Prostate gland (tissue), 2 donors: ENCODE data around the gene SLC5A6.

ENCODE experiments used
- POLR2A ChIP-seq: fragments of 450-650 bp; IDR thresholded peaks from one replicate; pipeline ENCODE4 v1.6.1; 2016; ENCODE audit warnings: antibody characterized with exemption, mild to moderate bottlenecking
- TF ChIP-seq, protein P1 (sequence below), 4 experiments: fragments of 200-600 bp in 2 of 4; fragments of 450-650 bp in 2 of 4; sonication (generic) in 2 of 4; IDR thresholded peaks; 1 replicate in 3 of 4; 2 replicates in 1 of 4; pipeline ENCODE4 v1.5.1; 2016 to 2019; ENCODE audit warnings: antibody characterized with exemption in 4 of 4, mild to moderate bottlenecking in 2 of 4, moderate library complexity in 2 of 4

DNA sequence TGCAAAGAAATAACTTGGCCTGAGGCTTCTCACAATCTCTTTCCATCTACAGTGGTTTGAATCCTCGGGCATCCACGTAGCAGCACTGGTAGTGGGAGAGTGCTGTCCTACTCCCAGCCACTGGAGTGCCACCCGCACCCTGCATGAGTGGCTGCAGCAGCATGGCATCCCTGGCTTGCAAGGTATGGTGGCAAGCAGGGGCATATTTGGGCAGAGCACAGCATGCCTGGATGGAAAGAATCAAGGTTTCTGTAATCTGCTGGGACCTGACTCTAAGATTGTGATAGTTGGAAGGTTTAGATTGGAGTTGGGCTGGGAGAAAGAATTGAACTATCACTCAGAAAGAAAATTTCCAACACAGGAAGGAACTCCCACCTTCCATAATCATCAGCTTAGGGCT is 9.1 kb upstream of the SLC5A6 start:
- TF ChIP-seq, protein P1, sequence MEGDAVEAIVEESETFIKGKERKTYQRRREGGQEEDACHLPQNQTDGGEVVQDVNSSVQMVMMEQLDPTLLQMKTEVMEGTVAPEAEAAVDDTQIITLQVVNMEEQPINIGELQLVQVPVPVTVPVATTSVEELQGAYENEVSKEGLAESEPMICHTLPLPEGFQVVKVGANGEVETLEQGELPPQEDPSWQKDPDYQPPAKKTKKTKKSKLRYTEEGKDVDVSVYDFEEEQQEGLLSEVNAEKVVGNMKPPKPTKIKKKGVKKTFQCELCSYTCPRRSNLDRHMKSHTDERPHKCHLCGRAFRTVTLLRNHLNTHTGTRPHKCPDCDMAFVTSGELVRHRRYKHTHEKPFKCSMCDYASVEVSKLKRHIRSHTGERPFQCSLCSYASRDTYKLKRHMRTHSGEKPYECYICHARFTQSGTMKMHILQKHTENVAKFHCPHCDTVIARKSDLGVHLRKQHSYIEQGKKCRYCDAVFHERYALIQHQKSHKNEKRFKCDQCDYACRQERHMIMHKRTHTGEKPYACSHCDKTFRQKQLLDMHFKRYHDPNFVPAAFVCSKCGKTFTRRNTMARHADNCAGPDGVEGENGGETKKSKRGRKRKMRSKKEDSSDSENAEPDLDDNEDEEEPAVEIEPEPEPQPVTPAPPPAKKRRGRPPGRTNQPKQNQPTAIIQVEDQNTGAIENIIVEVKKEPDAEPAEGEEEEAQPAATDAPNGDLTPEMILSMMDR (IDR thresholded peaks at IDR 0.05) = no peak
- no peak for TF ChIP-seq POLR2A
